B cell (primary cell): Measurements from ENCODE around the gene COL4A5. TPM values are rescaled to one million over a fixed set of nuclear protein-coding genes. Genes with fewer than 3 reads are reported as not detected.

Experiments
- ATAC-seq: fragments of 200-7000 bp; cut with Tn5 transposase; one replicate; pipeline ENCODE4 v1.10.0; 2021; ENCODE audit warnings: low read depth, mild to moderate bottlenecking, moderate number of reproducible peaks, moderate library complexity
- CTCF ChIA-PET: fragments of 350-600 bp; sonication (Branson Sonifier 250); formaldehyde crosslinking; loops from one replicate; lab custom pipeline; 2021; ENCODE audit warnings: antibody characterized with exemption, inconsistent platforms; lab: Charles Lee
- POLR2A ChIA-PET: fragments of 350-600 bp; sonication (Branson Sonifier 250); formaldehyde crosslinking; loops from one replicate; lab custom pipeline; 2021; ENCODE audit warnings: antibody characterized with exemption; lab: Charles Lee
- DNase-seq: peaks from one replicate; pipeline ENCODE4 v3.0.0; 2013
- H2AFZ ChIP-seq: 2 replicates; pipeline ENCODE4 v1.6.1; 2012; ENCODE audit warnings: mild to moderate bottlenecking, low read depth, low read length; ENCODE audit not compliant: insufficient read depth, poor library complexity, severe bottlenecking
- H3K27ac ChIP-seq, 2 donors: 1 replicate in 1 of 2; 2 replicates in 1 of 2; pipeline ENCODE4 v1.5.1; 2012 to 2013; ENCODE audit warnings: low read length in 2 of 2, mild to moderate bottlenecking in 2 of 2, moderate library complexity in 1 of 2
- H3K27me3 ChIP-seq, 4 experiments: fragments of 200-600 bp in 1 of 4; sonication (generic) in 1 of 4; replicated peaks in 1 of 4; 1 replicate in 2 of 4; 2 replicates in 2 of 4; pipeline versions ENCODE4 v1.6.1 to v1.7.0; 2013 to 2016; ENCODE audit warnings: low read length in 3 of 4, mild to moderate bottlenecking in 2 of 4, mixed read lengths in 1 of 4, moderate library complexity in 1 of 4; ENCODE audit not compliant: insufficient read depth in 4 of 4, control insufficient read depth in 3 of 4; ENCODE audit errors: control extremely low read depth in 1 of 4
- H3K36me3 ChIP-seq, 2 experiments: replicated peaks in 1 of 2; 1 replicate in 1 of 2; 2 replicates in 1 of 2; pipeline versions ENCODE4 v1.6.1 to v1.7.1; 2013; ENCODE audit warnings: low read length in 1 of 2; ENCODE audit not compliant: insufficient read depth in 2 of 2, control insufficient read depth in 1 of 2; ENCODE audit errors: control extremely low read depth in 1 of 2, extremely low read depth in 1 of 2
- H3K4me1 ChIP-seq, 2 donors: fragments of 200-600 bp in 1 of 2; sonication (generic) in 1 of 2; 1 replicate in 1 of 2; 2 replicates in 1 of 2; pipeline versions ENCODE4 v1.5.1 to v1.6.1; 2013 to 2017; ENCODE audit warnings: low read length in 2 of 2; ENCODE audit not compliant: control insufficient read depth in 2 of 2, insufficient read depth in 2 of 2
- H3K4me2 ChIP-seq: replicated peaks from 2 replicates; pipeline ENCODE3; 2012; ENCODE audit warnings: mild to moderate bottlenecking, low read depth, low read length; ENCODE audit not compliant: poor library complexity, severe bottlenecking
- H3K4me3 ChIP-seq, 5 experiments: fragments of 200-600 bp in 1 of 5; sonication (generic) in 1 of 5; 1 replicate in 3 of 5; 2 replicates in 2 of 5; pipeline versions ENCODE4 v1.5.1 to v1.7.0; 2011 to 2016; ENCODE audit warnings: low read length in 4 of 5, mild to moderate bottlenecking in 4 of 5, low read depth in 2 of 5, control low read depth in 1 of 5, moderate library complexity in 1 of 5; ENCODE audit not compliant: insufficient read depth in 1 of 5; ENCODE audit errors: control extremely low read depth in 1 of 5, extremely low read depth in 1 of 5
- H3K79me2 ChIP-seq: fragments of 200-600 bp; sonication (generic); one replicate; pipeline ENCODE4 v1.6.0; 2016; ENCODE audit warnings: low read length; ENCODE audit not compliant: control insufficient read depth, insufficient read depth
- H3K9ac ChIP-seq: fragments of 200-600 bp; sonication (generic); 2 replicates; pipeline ENCODE4 v1.6.1; 2017; ENCODE audit warnings: mild to moderate bottlenecking, low read length, moderate library complexity
- H3K9me3 ChIP-seq, 3 donors: one replicate each; pipeline versions ENCODE4 v1.6.1 to v1.7.1; 2013; ENCODE audit warnings: low read length in 2 of 3; ENCODE audit not compliant: control insufficient read depth in 2 of 3, insufficient read depth in 1 of 3; ENCODE audit errors: control extremely low read depth in 1 of 3
- H4K20me1 ChIP-seq: 2 replicates; pipeline ENCODE4 v1.6.0; 2012; ENCODE audit warnings: mild to moderate bottlenecking, low read length; ENCODE audit not compliant: insufficient read depth, control insufficient read depth, poor library complexity, severe bottlenecking
- H3K27ac Mint-ChIP-seq: one replicate; pipeline ENCODE4 v1.8.0; 2021; ENCODE audit warnings: mixed read lengths
- H3K27me3 Mint-ChIP-seq: one replicate; pipeline ENCODE4 v1.8.0; 2021; ENCODE audit warnings: mixed read lengths
- H3K4me1 Mint-ChIP-seq: one replicate; pipeline ENCODE4 v1.8.0; 2021; ENCODE audit warnings: mixed read lengths
- H3K4me3 Mint-ChIP-seq: one replicate; pipeline ENCODE4 v1.8.0; 2021; ENCODE audit warnings: mixed read lengths
- H3K9me3 Mint-ChIP-seq: one replicate; pipeline ENCODE4 v1.8.0; 2022; ENCODE audit warnings: mixed read lengths; ENCODE audit not compliant: insufficient read depth
- CTCF ChIP-seq: fragments of 200-600 bp; IDR thresholded peaks from one replicate; pipeline ENCODE4 v1.8.0; 2022; ENCODE audit warnings: antibody characterized with exemption, mild to moderate bottlenecking
- EZH2 ChIP-seq: IDR thresholded peaks from 2 replicates; pipeline ENCODE4 v1.6.1; 2012; ENCODE audit warnings: borderline replicate concordance, low read depth, mild to moderate bottlenecking, moderate library complexity, low read length; ENCODE audit not compliant: insufficient read depth, poor library complexity, severe bottlenecking
- WGBS: methylation state at CpG from one replicate; pipeline ENCODE4 v1.1.5; 2013; ENCODE audit warnings: missing lambda C conversion rate; ENCODE audit not compliant: insufficient coverage; 5-methylcytosine and 5-hydroxymethylcytosine counted together
- intact Hi-C: fragments of 100-400 bp; cut with micrococcal nuclease; formaldehyde crosslinking; loops from one replicate; pipeline ENCODE4 v1.10.0; 2022
- polyA plus RNA-seq: library from polyadenylated mRNA; depleted of rRNA; stranded (reverse); fragments of >200 nt; gene quantifications from 2 replicates; pipeline ENCODE4 v1.2.3, GENCODE V29; 2012
- total RNA-seq, 2 donors: library from RNA; stranded (reverse); fragments of 120-200 nt in 1 of 2; gene quantifications; 1 replicate in 1 of 2; 2 replicates in 1 of 2; pipeline versions ENCODE4 v1.2.3 to v1.2.4, GENCODE V29; 2013 to 2022

Gene COL4A5
- total and polyA plus RNA-seq, 2 donors (not counting 1 experiment from before 2014, with no cell fraction given), result not detected

DNA sequence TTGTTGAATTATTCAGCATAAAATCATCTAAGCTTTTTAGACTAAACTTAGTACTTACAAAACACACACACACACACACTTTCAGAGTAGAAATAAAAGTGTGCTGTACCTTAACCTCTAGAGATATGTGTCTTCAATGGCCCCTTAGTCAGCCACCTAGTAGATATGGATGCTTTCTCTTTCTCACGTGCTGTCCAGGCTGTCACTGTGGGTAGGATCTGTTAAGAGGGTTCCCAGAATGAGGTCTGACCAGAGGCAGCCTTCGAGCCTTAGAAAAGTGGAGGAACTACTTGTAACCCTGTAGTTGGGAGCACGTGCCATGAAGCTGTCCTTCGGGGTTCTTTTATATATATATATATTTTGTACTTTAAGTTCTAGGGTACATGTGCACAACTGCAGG, 117.9 kb downstream of the COL4A5 start:
- H4K20me1 ChIP-seq, result no peaks in the 10 kb centered on the region
- Mint-ChIP-seq H3K4me1 (no peaks in the 10 kb centered on the region), H3K27me3 (no peaks in the 10 kb centered on the region), H3K27ac (no peak overlapping the region), H3K4me3 (no peak overlapping the region), H3K9me3 (no peaks in the 10 kb centered on the region)
- H3K36me3 ChIP-seq, result no peaks in the 10 kb centered on the region
- H3K79me2 ChIP-seq, result no peaks in the 10 kb centered on the region
- TF ChIP-seq EZH2 (no peak), CTCF (no peak)
- H3K27ac ChIP-seq, result no peak overlapping the region
- H3K9me3 ChIP-seq, result no peaks in the 10 kb centered on the region
- POLR2A ChIA-PET, result no interaction called here
- CTCF ChIA-PET, result no interaction called here
- no peaks in the 10 kb centered on the region for H3K4me1 ChIP-seq
- no peak overlapping the region for H3K4me2 ChIP-seq
- WGBS, result no CpG with 5 or more reads among the region's 4 CpGs
- intact Hi-C loops, result no loop called here
- no peak for DNase-seq
- H3K9ac ChIP-seq, result no peak overlapping the region
- no peak overlapping the region for H2AFZ ChIP-seq
- H3K4me3 ChIP-seq, result no peak overlapping the region
- no peak for ATAC-seq
- H3K27me3 ChIP-seq, result no peaks in the 10 kb centered on the region

DNA sequence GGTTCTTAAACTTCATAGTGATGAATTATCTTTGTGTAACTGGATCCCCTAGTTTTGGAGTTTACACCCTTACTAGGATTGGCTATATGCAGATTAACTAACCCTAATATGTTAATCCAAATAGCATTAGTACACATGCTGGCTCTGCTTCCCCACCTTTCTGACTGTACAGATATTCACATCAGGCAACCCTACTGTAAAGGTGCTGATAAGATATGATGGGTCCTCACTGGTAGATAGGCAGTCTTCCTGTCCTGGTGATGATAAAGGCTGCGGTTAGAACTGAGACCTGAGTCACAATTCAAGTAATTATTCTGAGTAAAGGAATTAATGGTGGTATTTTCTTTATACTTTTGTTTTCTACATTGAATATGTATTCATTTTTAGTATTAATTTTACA, 118.6 kb downstream of the COL4A5 start:
- H3K4me3 ChIP-seq, result no peak overlapping the region
- no peak overlapping the region for H3K27ac ChIP-seq
- Mint-ChIP-seq H3K4me3 (no peak overlapping the region), H3K27me3 (no peaks in the 10 kb centered on the region), H3K27ac (no peak overlapping the region), H3K9me3 (no peaks in the 10 kb centered on the region), H3K4me1 (no peaks in the 10 kb centered on the region)
- no peaks in the 10 kb centered on the region for H3K36me3 ChIP-seq
- H3K9ac ChIP-seq, result no peak overlapping the region
- ChIA-PET POLR2A (no interaction called here), CTCF (no interaction called here)
- no peak overlapping the region for H2AFZ ChIP-seq
- no peaks in the 10 kb centered on the region for H3K4me1 ChIP-seq
- ATAC-seq (no peak), DNase-seq (no peak)
- no CpG with 5 or more reads among the region's 1 CpG for WGBS
- H3K4me2 ChIP-seq, result no peak overlapping the region
- intact Hi-C loops, result no loop called here
- no peaks in the 10 kb centered on the region for H3K9me3 ChIP-seq
- no peaks in the 10 kb centered on the region for H3K27me3 ChIP-seq
- H4K20me1 ChIP-seq, result no peaks in the 10 kb centered on the region
- H3K79me2 ChIP-seq, result no peaks in the 10 kb centered on the region
- TF ChIP-seq CTCF (no peak), EZH2 (no peak)
